NCI-H2107 treated with DMSO at 0.1 percent for 48 hours (cell line): ENCODE data around the gene ST6GALNAC2.
"Not testable (repeated sequence)": the region's sequence is repeated elsewhere in the genome, so short reads cannot be mapped to it uniquely, and the experiment has no call there.

Experiments used
- DNase-seq: peaks from one replicate; lab custom pipeline; 2025; ENCODE audit not compliant: unreplicated experiment; lab: John Stamatoyannopoulos, UW

ST6GALNAC2 gene

GRCh38 chr17:76530095-76530723 lies 55.5 kb downstream of the ST6GALNAC2 start:
- DNase-seq, result no peak

- no peak for DNase-seq
These were observed 56.2 kb downstream of the ST6GALNAC2 start for GRCh38 chr17:76529224-76530094.

- DNase-seq, result no peak
These were observed 57.0 kb downstream of the ST6GALNAC2 start for GRCh38 chr17:76528528-76529223.

GRCh38 chr17:76528156-76528527 lies 57.5 kb downstream of the ST6GALNAC2 start:
- no peak for DNase-seq

GRCh38 chr17:76527430-76528111 lies 58.1 kb downstream of the ST6GALNAC2 start:
- DNase-seq, result no peak

GRCh38 chr17:76527016-76527415 lies 58.6 kb downstream of the ST6GALNAC2 start:
- DNase-seq, result not testable (repeated sequence)

- not testable (repeated sequence) for DNase-seq
These were observed 60.2 kb downstream of the ST6GALNAC2 start for GRCh38 chr17:76525513-76525833.

- DNase-seq, result no peak
These were observed 60.8 kb downstream of the ST6GALNAC2 start for GRCh38 chr17:76524598-76525512.

GRCh38 chr17:76523084-76524037 lies 62.3 kb downstream of the ST6GALNAC2 start:
- DNase-seq, result peak; percentile 32

- DNase-seq, result not testable (repeated sequence)
These were observed 64.0 kb downstream of the ST6GALNAC2 start for GRCh38 chr17:76521683-76522082.

- no peak for DNase-seq
These were observed 64.4 kb downstream of the ST6GALNAC2 start for GRCh38 chr17:76521262-76521661.

- DNase-seq, result no peak
These were observed 66.4 kb downstream of the ST6GALNAC2 start for GRCh38 chr17:76519048-76519966.

GRCh38 chr17:76517638-76518038 lies 68.0 kb downstream of the ST6GALNAC2 start:
- DNase-seq, result no peak
